Esophagus squamous epithelium (tissue), 5 donors: ENCODE results near the gene ATP8A2. TPM values are rescaled to one million over a fixed set of nuclear protein-coding genes. Genes with fewer than 3 reads are reported as not detected.

Experiments
- DNase-seq: peaks from one replicate; lab custom pipeline; 2025; lab: John Stamatoyannopoulos, UW
- H3K27ac ChIP-seq, 4 donors: fragments of 200-600 bp; sonication (generic); one replicate each; pipeline ENCODE4 v1.5.1; 2016 to 2019; ENCODE audit warnings: mild to moderate bottlenecking in 1 of 4
- H3K27me3 ChIP-seq, 4 donors: fragments of 200-600 bp; sonication (generic); 1 replicate in 3 of 4; 2 replicates in 1 of 4; pipeline versions ENCODE4 v1.5.1 to v1.6.0; 2017 to 2021; ENCODE audit warnings: antibody characterized with exemption in 1 of 4
- H3K36me3 ChIP-seq, 3 donors: fragments of 200-600 bp; sonication (generic); one replicate each; pipeline ENCODE4 v1.5.1; 2016 to 2019
- H3K4me1 ChIP-seq, 3 donors: fragments of 200-600 bp; sonication (generic); one replicate each; pipeline ENCODE4 v1.5.1; 2017 to 2019
- H3K4me3 ChIP-seq, 4 donors: fragments of 200-600 bp; sonication (generic); 1 replicate in 3 of 4; 2 replicates in 1 of 4; pipeline ENCODE4 v1.5.1; 2016 to 2019; ENCODE audit warnings: mild to moderate bottlenecking in 2 of 4, moderate library complexity in 1 of 4
- H3K9me3 ChIP-seq, 3 donors: fragments of 200-600 bp; sonication (generic); one replicate each; pipeline ENCODE4 v1.5.1; 2016 to 2019
- CTCF ChIP-seq, 6 experiments: fragments of 450-650 bp in 4 of 6; fragments of 200-600 bp in 2 of 6; sonication (generic) in 2 of 6; IDR thresholded peaks; one replicate each; pipeline ENCODE4 v1.5.1; 2016 to 2019; ENCODE audit warnings: antibody characterized with exemption in 6 of 6, mild to moderate bottlenecking in 4 of 6, moderate library complexity in 4 of 6
- POLR2A ChIP-seq, 4 donors: fragments of 450-650 bp; IDR thresholded peaks; one replicate each; pipeline ENCODE4 v1.6.1; 2017; ENCODE audit warnings: antibody characterized with exemption in 4 of 4, mild to moderate bottlenecking in 4 of 4, moderate library complexity in 3 of 4
- WGBS, 2 donors: methylation state at CpG; one replicate each; pipeline ENCODE4 v1.1.5; 2018; 5-methylcytosine and 5-hydroxymethylcytosine counted together
- intact Hi-C: fragments of 100-400 bp; cut with DNase I; formaldehyde crosslinking; loops from one replicate; pipeline ENCODE4 v1.15.0; 2022
- total RNA-seq, 4 donors: library from RNA; depleted of rRNA; stranded (reverse); fragments of >200 nt; gene quantifications; one replicate each; pipeline ENCODE4 v1.1.0, GENCODE V29; 2016
- donor health status: DM: yes; HTN: yes; CAD: no.

The ATP8A2 gene
- total RNA-seq, 4 donors from 2014 or later = not detected

GRCh38 chr13:25879466-25879865, 507.7 kb downstream of the ATP8A2 start:
- Histone ChIP-seq H3K27me3 (peaks cover 0 to 15% (median 0%) of the 10 kb centered on the region in 4 donors), H3K4me1 (peaks cover 0 to 7% (median 0%) of the 10 kb centered on the region in 3 donors), H3K9me3 (no peaks in the 10 kb centered on the region), H3K36me3 (no peaks in the 10 kb centered on the region), H3K4me3 (no peak overlapping the region), H3K27ac (no peak overlapping the region)
- intact Hi-C loops = no loop called here
- WGBS, 2 donors = 80 to 91% methylated on average over 5 of the region's 5 CpGs
- TF ChIP-seq CTCF (IDR thresholded peaks at IDR 0.05) = no peak
- no peak for TF ChIP-seq POLR2A (IDR thresholded peaks at IDR 0.05)
- DNase-seq = no peak

- no peak overlapping the region for H3K4me3 ChIP-seq
- H3K27me3 ChIP-seq = peaks cover 0 to 15% (median 0%) of the 10 kb centered on the region in 4 donors
- no peak for TF ChIP-seq CTCF (IDR thresholded peaks at IDR 0.05)
- TF ChIP-seq POLR2A (IDR thresholded peaks at IDR 0.05) = no peak
- H3K9me3 ChIP-seq = no peaks in the 10 kb centered on the region
- intact Hi-C loops = no loop called here
- WGBS, 2 donors = 66 to 72% methylated on average over 3 of the region's 3 CpGs
- H3K36me3 ChIP-seq = no peaks in the 10 kb centered on the region
- H3K4me1 ChIP-seq = peaks cover 0 to 7% (median 0%) of the 10 kb centered on the region in 3 donors
- H3K27ac ChIP-seq = no peak overlapping the region
- DNase-seq = no peak
Measured at GRCh38 chr13:25881136-25881926, 509.6 kb downstream of the ATP8A2 start.

GRCh38 chr13:25881971-25882451, 510.2 kb downstream of the ATP8A2 start:
- peaks cover 0 to 15% (median 0%) of the 10 kb centered on the region in 4 donors for H3K27me3 ChIP-seq
- WGBS, 2 donors = 21 to 23% methylated on average over 12 of the region's 12 CpGs
- peaks cover 0 to 7% (median 0%) of the 10 kb centered on the region in 3 donors for H3K4me1 ChIP-seq
- no peaks in the 10 kb centered on the region for H3K9me3 ChIP-seq
- H3K27ac ChIP-seq = no peak overlapping the region
- TF ChIP-seq POLR2A (IDR thresholded peaks at IDR 0.05) (no peak), CTCF (IDR thresholded peaks at IDR 0.05) (no peak)
- no peak for DNase-seq
- H3K36me3 ChIP-seq = no peaks in the 10 kb centered on the region
- H3K4me3 ChIP-seq = no peak overlapping the region
- intact Hi-C loops = no loop called here

- TF ChIP-seq CTCF (IDR thresholded peaks at IDR 0.05) (no peak), POLR2A (IDR thresholded peaks at IDR 0.05) (no peak)
- H3K9me3 ChIP-seq = no peaks in the 10 kb centered on the region
- H3K27ac ChIP-seq = no peak overlapping the region
- H3K27me3 ChIP-seq = peaks cover 0 to 15% (median 0%) of the 10 kb centered on the region in 4 donors
- H3K4me3 ChIP-seq = no peak overlapping the region
- intact Hi-C loops = no loop called here
- H3K4me1 ChIP-seq = peaks cover 0 to 7% (median 0%) of the 10 kb centered on the region in 3 donors
- DNase-seq = no peak
- 78 to 81% methylated on average over 6 to 8 of the region's 8 CpGs for WGBS, 2 donors
- no peaks in the 10 kb centered on the region for H3K36me3 ChIP-seq
Measured at GRCh38 chr13:25882466-25883357, 510.9 kb downstream of the ATP8A2 start.
